CD8-positive, alpha-beta memory T cell (primary cell): Measurements from ENCODE around the gene BCAS1. TPM values are rescaled to one million over a fixed set of nuclear protein-coding genes. Genes with fewer than 3 reads are reported as not detected.

Source experiments
- CTCF ChIA-PET: fragments of 350-600 bp; sonication (Branson Sonifier 250); formaldehyde crosslinking; loops from one replicate; lab custom pipeline; 2021; ENCODE audit warnings: antibody characterized with exemption; lab: Charles Lee
- POLR2A ChIA-PET: fragments of 350-600 bp; sonication (Branson Sonifier 250); formaldehyde crosslinking; loops from one replicate; lab custom pipeline; 2021; ENCODE audit warnings: antibody characterized with exemption; lab: Charles Lee
- DNase-seq, 5 donors: peaks; one replicate each; pipeline versions ENCODE4 v3.0.0 to v3.0.0-alpha.2; 2020 to 2022; ENCODE audit warnings: mixed read lengths in 1 of 5
- H3K27ac ChIP-seq: one replicate; pipeline ENCODE4 v1.7.0; 2013; ENCODE audit warnings: low read depth, mild to moderate bottlenecking, low read length, moderate library complexity
- H3K27me3 ChIP-seq: 2 replicates; pipeline ENCODE4 v1.7.0; 2013; ENCODE audit warnings: low read length, mild to moderate bottlenecking; ENCODE audit not compliant: insufficient read depth, poor library complexity, severe bottlenecking
- H3K36me3 ChIP-seq: 2 replicates; pipeline ENCODE4 v1.7.0; 2013; ENCODE audit warnings: mild to moderate bottlenecking, low read length, moderate library complexity; ENCODE audit not compliant: insufficient read depth
- H3K4me1 ChIP-seq: 2 replicates; pipeline ENCODE4 v1.7.0; 2013; ENCODE audit warnings: mild to moderate bottlenecking, low read length, moderate library complexity; ENCODE audit not compliant: insufficient read depth
- H3K4me3 ChIP-seq: 2 replicates; pipeline ENCODE4 v1.7.0; 2013; ENCODE audit warnings: mild to moderate bottlenecking, low read length
- H3K9me3 ChIP-seq: 2 replicates; pipeline ENCODE4 v1.7.0; 2013; ENCODE audit warnings: mild to moderate bottlenecking, low read length
- H3K27ac Mint-ChIP-seq, 8 donors: one replicate each; pipeline ENCODE4 v1.8.0; 2020 to 2021; ENCODE audit warnings: mixed read lengths in 8 of 8, mild to moderate bottlenecking in 6 of 8, inconsistent platforms in 3 of 8, moderate library complexity in 3 of 8
- H3K27me3 Mint-ChIP-seq, 2 donors: one replicate each; pipeline ENCODE4 v1.8.0; 2020 to 2021; ENCODE audit warnings: mixed read lengths in 2 of 2, mild to moderate bottlenecking in 1 of 2, moderate library complexity in 1 of 2
- H3K36me3 Mint-ChIP-seq, 3 donors: one replicate each; pipeline ENCODE4 v1.8.0; 2020 to 2021; ENCODE audit warnings: mixed read lengths in 3 of 3, inconsistent platforms in 1 of 3, mild to moderate bottlenecking in 1 of 3
- H3K4me1 Mint-ChIP-seq, 3 donors: one replicate each; pipeline ENCODE4 v1.8.0; 2020 to 2021; ENCODE audit warnings: mixed read lengths in 3 of 3, inconsistent platforms in 1 of 3, mild to moderate bottlenecking in 1 of 3
- H3K4me3 Mint-ChIP-seq, 7 donors: one replicate each; pipeline ENCODE4 v1.8.0; 2020 to 2021; ENCODE audit warnings: mixed read lengths in 7 of 7, mild to moderate bottlenecking in 6 of 7, moderate library complexity in 4 of 7, inconsistent platforms in 2 of 7
- H3K9me3 Mint-ChIP-seq, 5 donors: one replicate each; pipeline ENCODE4 v1.8.0; 2020 to 2022; ENCODE audit warnings: mixed read lengths in 5 of 5, mild to moderate bottlenecking in 3 of 5, moderate library complexity in 2 of 5, inconsistent platforms in 1 of 5
- polyA plus RNA-seq: library from polyadenylated mRNA; unstranded; fragments of 300-500 nt; fragmentation: Illumina TruSeq; gene quantifications from one replicate; pipeline ENCODE4 v1.2.3, GENCODE V29; 2021
- total RNA-seq, 2 experiments: library from RNA; stranded (reverse); gene quantifications; one replicate each; pipeline ENCODE4 v1.2.3, GENCODE V29; 2021

The BCAS1 gene
- total and polyA plus RNA-seq, 3 experiments from 2014 or later: 0.09 to 0.91 (median 0.15) TPM

DNA sequence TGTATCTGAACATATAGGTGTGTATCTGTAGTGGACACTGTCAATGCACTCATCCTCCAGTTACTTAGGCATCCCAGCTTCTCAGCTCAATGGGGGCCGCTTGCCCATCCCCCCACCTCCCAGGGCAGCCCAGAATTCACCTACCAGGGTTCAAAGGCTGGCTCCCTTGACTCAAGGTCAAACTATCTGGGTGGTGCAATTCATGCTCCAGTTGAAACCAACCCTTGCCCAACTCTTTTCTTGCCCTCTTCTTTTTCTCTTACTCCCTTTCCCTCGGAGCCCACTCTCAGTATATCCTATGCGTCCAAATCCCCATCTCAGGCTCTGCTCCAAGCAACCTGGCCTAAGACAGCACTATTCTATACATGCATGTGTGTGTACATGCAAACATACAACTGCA lies 127.4 kb downstream of the BCAS1 start:
- no peaks in the 10 kb centered on the region for H3K9me3 ChIP-seq
- ChIA-PET CTCF (no interaction called here), POLR2A (no interaction called here)
- Mint-ChIP-seq H3K9me3 (no peaks in the 10 kb centered on the region), H3K36me3 (no peaks in the 10 kb centered on the region), H3K27me3 (no peaks in the 10 kb centered on the region), H3K4me3 (no peak overlapping the region), H3K27ac (peak overlapping the region in 2 of 8 donors; percentile 0 to 93), H3K4me1 (peaks cover 7 to 42% (median 37%) of the 10 kb centered on the region in 3 donors)
- no peak overlapping the region for H3K27ac ChIP-seq
- H3K4me3 ChIP-seq: no peak overlapping the region
- no peaks in the 10 kb centered on the region for H3K27me3 ChIP-seq
- peaks cover 11% of the 10 kb centered on the region for H3K4me1 ChIP-seq
- H3K36me3 ChIP-seq: no peaks in the 10 kb centered on the region
- no peak for DNase-seq

DNA sequence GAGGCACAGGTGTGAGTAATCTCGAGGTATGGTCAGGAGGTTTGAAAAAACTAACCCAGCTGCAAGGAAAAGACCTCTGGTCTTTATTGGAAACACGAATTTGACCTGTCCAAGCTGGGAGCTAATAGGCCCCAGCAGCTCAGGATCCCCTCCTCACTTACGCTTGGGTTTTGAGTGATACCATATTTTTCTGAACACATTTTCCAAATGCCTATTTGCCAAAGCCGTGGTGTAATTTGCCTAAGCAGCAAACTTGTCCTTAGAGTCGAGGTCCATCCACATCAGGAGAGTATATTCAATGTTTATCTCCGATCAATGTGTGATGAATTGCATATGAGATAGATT lies 128.0 kb downstream of the BCAS1 start:
- peaks cover 6% of the 10 kb centered on the region for H3K4me1 ChIP-seq
- Mint-ChIP-seq H3K27ac (no peak overlapping the region), H3K36me3 (no peaks in the 10 kb centered on the region), H3K4me3 (no peak overlapping the region), H3K27me3 (no peaks in the 10 kb centered on the region), H3K4me1 (peaks cover 5 to 44% (median 34%) of the 10 kb centered on the region in 3 donors), H3K9me3 (no peaks in the 10 kb centered on the region)
- H3K9me3 ChIP-seq: no peaks in the 10 kb centered on the region
- H3K36me3 ChIP-seq: no peaks in the 10 kb centered on the region
- no peaks in the 10 kb centered on the region for H3K27me3 ChIP-seq
- H3K4me3 ChIP-seq: no peak overlapping the region
- no peak overlapping the region for H3K27ac ChIP-seq
- ChIA-PET POLR2A (no interaction called here), CTCF (no interaction called here)
- DNase-seq: no peak

GRCh38 chr20:53941680-53942471 lies 128.5 kb downstream of the BCAS1 start:
- Mint-ChIP-seq H3K27me3 (no peaks in the 10 kb centered on the region), H3K4me1 (peaks cover 5 to 41% (median 29%) of the 10 kb centered on the region in 3 donors), H3K36me3 (no peaks in the 10 kb centered on the region), H3K4me3 (no peak overlapping the region), H3K27ac (peak overlapping the region in 1 of 8 donors; percentile 63), H3K9me3 (no peaks in the 10 kb centered on the region)
- ChIA-PET CTCF (no interaction called here), POLR2A (interaction anchor here (0.6 kb wide), 1 partner anchor 380 kb away, joined by 4 read pairs; no protein-coding TSS in a partner anchor)
- Histone ChIP-seq H3K9me3 (no peaks in the 10 kb centered on the region), H3K27ac (no peak overlapping the region), H3K27me3 (no peaks in the 10 kb centered on the region), H3K36me3 (no peaks in the 10 kb centered on the region), H3K4me1 (peaks cover 5% of the 10 kb centered on the region), H3K4me3 (no peak overlapping the region)
- DNase-seq: no peak

GRCh38 chr20:53940907-53941545 lies 129.4 kb downstream of the BCAS1 start:
- H3K27ac Mint-ChIP-seq: no peak overlapping the region
- POLR2A ChIA-PET: no interaction called here
- Histone ChIP-seq H3K9me3 (no peaks in the 10 kb centered on the region), H3K27me3 (no peaks in the 10 kb centered on the region), H3K4me3 (no peak overlapping the region), H3K36me3 (no peaks in the 10 kb centered on the region), H3K27ac (no peak overlapping the region), H3K4me1 (peaks cover 5% of the 10 kb centered on the region)
- no peak for DNase-seq
- no peaks in the 10 kb centered on the region for H3K9me3 Mint-ChIP-seq
- H3K4me3 Mint-ChIP-seq: no peak overlapping the region
- CTCF ChIA-PET: interaction anchor here (1.3 to 1.4 kb wide), 2 partner anchors 349 to 355 kb away, joined by 3 to 4 read pairs; no protein-coding TSS in a partner anchor
- H3K27me3 Mint-ChIP-seq: no peaks in the 10 kb centered on the region
- H3K4me1 Mint-ChIP-seq: peaks cover 7 to 43% (median 31%) of the 10 kb centered on the region in 3 donors
- no peaks in the 10 kb centered on the region for H3K36me3 Mint-ChIP-seq

- Mint-ChIP-seq H3K4me1 (peaks cover 13 to 50% (median 38%) of the 10 kb centered on the region in 3 donors), H3K9me3 (no peaks in the 10 kb centered on the region), H3K4me3 (no peak overlapping the region), H3K27me3 (no peaks in the 10 kb centered on the region), H3K36me3 (no peaks in the 10 kb centered on the region), H3K27ac (peak overlapping the region in 3 of 8 donors; percentile 29 to 44 (median 43))
- Histone ChIP-seq H3K27ac (no peak overlapping the region), H3K27me3 (no peaks in the 10 kb centered on the region), H3K36me3 (no peaks in the 10 kb centered on the region), H3K9me3 (no peaks in the 10 kb centered on the region), H3K4me3 (no peak overlapping the region), H3K4me1 (peaks cover 11% of the 10 kb centered on the region)
- POLR2A ChIA-PET: interaction anchor here (0.6 kb wide), 2 partner anchors 37 to 91 kb away, joined by 4 to 5 read pairs; no protein-coding TSS in a partner anchor
- no peak for DNase-seq
- CTCF ChIA-PET: interaction anchor here (0.7 to 3.9 kb wide), 21 partner anchors 9 to 526 kb away, joined by 3 to 20 read pairs (median 4); no protein-coding TSS in a partner anchor
Observed at GRCh38 chr20:53940360-53940702, 130.1 kb downstream of the BCAS1 start.

GRCh38 chr20:53939572-53940359 lies 130.6 kb downstream of the BCAS1 start:
- H3K9me3 Mint-ChIP-seq: no peaks in the 10 kb centered on the region
- Histone ChIP-seq H3K9me3 (no peaks in the 10 kb centered on the region), H3K27me3 (no peaks in the 10 kb centered on the region), H3K36me3 (no peaks in the 10 kb centered on the region), H3K27ac (no peak overlapping the region), H3K4me1 (peaks cover 16% of the 10 kb centered on the region), H3K4me3 (no peak overlapping the region)
- H3K4me1 Mint-ChIP-seq: peaks cover 18 to 55% (median 43%) of the 10 kb centered on the region in 3 donors
- H3K36me3 Mint-ChIP-seq: no peaks in the 10 kb centered on the region
- POLR2A ChIA-PET: interaction anchor here (0.6 to 1.0 kb wide), 5 partner anchors 36 to 365 kb away, joined by 4 to 7 read pairs (median 5); no protein-coding TSS in a partner anchor
- CTCF ChIA-PET: interaction anchor here (0.7 to 3.9 kb wide), 26 partner anchors 9 to 774 kb away, joined by 3 to 20 read pairs (median 4); no protein-coding TSS in a partner anchor
- peak; percentile 34 to 76 (median 53) for DNase-seq
- H3K27me3 Mint-ChIP-seq: no peaks in the 10 kb centered on the region
- H3K27ac Mint-ChIP-seq: peak overlapping the region in 4 of 8 donors; percentile 29 to 44 (median 39)
- no peak overlapping the region for H3K4me3 Mint-ChIP-seq

DNA sequence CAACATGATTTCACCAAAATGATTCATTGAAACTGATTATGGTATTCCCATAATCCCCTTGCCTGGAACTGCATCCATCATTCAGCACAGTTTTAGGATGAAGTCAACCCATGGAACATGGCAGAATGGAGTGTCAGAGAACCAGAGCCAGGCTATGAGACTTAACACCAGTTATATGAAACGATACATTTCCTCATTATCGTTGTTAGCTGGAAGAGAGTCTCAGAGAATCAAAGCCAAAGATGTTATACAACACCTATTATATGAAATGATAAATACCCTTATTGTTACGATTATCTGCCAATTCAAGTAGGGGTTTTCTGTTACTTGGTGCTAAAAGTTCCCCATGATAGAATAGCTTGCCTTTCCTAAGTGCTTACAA lies 131.2 kb downstream of the BCAS1 start:
- H3K9me3 Mint-ChIP-seq: no peaks in the 10 kb centered on the region
- Histone ChIP-seq H3K4me1 (peaks cover 21% of the 10 kb centered on the region), H3K36me3 (no peaks in the 10 kb centered on the region), H3K27me3 (no peaks in the 10 kb centered on the region), H3K4me3 (no peak overlapping the region), H3K9me3 (no peaks in the 10 kb centered on the region), H3K27ac (no peak overlapping the region)
- no peaks in the 10 kb centered on the region for H3K27me3 Mint-ChIP-seq
- no peak for DNase-seq
- ChIA-PET POLR2A (interaction anchor here (0.6 to 1.0 kb wide), 3 partner anchors 349 to 364 kb away, joined by 4 to 7 read pairs (median 5); no protein-coding TSS in a partner anchor), CTCF (interaction anchor here (0.7 to 3.9 kb wide), 19 partner anchors 8 to 774 kb away, joined by 3 to 20 read pairs (median 5); no protein-coding TSS in a partner anchor)
- no peak overlapping the region for H3K4me3 Mint-ChIP-seq
- H3K4me1 Mint-ChIP-seq: peaks cover 24 to 55% (median 46%) of the 10 kb centered on the region in 3 donors
- H3K27ac Mint-ChIP-seq: peak overlapping the region in 2 of 8 donors; percentile 11 to 44
- no peaks in the 10 kb centered on the region for H3K36me3 Mint-ChIP-seq
